Measurements from ENCODE around the gene EPSTI1.

The EPSTI1 gene

DNA sequence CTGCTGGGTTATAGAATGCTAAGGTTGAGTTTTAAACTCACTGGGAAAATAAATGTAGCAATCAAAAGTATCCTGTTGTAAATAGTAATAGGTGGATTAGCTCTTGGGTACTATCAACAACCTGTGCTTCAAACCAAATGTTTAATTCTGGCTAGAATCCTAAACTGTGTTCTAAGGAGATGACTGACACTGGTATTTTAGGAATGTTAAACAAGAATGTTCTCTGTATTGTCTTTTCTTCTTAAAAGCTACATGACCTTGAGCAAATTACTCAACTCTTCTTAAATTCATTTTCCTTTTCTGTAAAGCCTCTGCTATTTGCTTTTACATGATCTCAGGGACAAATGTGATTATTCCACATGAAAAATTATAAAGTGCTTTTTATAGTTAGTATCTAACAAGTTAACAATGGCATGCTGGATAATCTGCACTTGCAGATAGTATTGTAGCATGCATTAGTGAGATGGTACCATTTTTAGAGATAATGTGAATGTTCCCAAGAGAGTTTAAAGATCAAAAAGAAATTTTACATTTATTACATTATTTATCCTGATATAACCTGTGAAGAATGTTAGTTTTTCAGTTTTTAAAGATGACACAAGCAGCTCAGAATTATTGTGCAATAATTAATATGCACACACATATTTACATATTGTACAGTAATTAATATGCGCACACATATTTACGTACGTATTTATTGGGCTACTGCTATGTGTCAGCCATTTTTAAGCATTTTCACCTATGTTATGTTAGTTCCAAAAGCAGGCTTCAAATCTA, 13.6 kb upstream of the EPSTI1 start:
- DNase-seq (ENCODE audit: low read depth), result no peak
- H3K4me3 ChIP-seq (ENCODE audit: low read depth, low read length), result no peak overlapping the region
- TF ChIP-seq, protein P1, sequence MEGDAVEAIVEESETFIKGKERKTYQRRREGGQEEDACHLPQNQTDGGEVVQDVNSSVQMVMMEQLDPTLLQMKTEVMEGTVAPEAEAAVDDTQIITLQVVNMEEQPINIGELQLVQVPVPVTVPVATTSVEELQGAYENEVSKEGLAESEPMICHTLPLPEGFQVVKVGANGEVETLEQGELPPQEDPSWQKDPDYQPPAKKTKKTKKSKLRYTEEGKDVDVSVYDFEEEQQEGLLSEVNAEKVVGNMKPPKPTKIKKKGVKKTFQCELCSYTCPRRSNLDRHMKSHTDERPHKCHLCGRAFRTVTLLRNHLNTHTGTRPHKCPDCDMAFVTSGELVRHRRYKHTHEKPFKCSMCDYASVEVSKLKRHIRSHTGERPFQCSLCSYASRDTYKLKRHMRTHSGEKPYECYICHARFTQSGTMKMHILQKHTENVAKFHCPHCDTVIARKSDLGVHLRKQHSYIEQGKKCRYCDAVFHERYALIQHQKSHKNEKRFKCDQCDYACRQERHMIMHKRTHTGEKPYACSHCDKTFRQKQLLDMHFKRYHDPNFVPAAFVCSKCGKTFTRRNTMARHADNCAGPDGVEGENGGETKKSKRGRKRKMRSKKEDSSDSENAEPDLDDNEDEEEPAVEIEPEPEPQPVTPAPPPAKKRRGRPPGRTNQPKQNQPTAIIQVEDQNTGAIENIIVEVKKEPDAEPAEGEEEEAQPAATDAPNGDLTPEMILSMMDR (IDR thresholded peaks at IDR 0.05; ENCODE audit: insufficient read depth, low read depth, low read length, missing control alignments), result no peak

DNA sequence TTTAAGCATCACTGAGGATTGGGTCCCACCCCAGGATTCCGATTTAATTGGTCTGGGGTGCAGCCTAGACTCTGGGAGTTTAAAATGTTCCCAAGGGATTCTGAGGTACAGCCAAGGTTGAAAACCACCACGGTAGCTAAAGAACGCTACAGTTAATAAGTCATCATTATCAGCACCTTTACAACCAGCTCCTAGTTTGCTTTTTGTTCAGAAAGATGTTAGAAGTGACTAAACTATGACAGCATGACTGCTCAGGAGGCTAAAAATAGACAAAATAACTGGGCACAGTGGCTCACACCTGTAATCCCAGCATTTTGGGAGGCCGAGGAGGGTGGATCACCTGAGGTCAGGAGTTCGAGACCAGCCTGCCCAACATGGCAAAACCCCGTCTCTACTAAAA, 11.7 kb upstream of the EPSTI1 start:
- TF ChIP-seq, protein P1 (IDR thresholded peaks at IDR 0.05; ENCODE audit: insufficient read depth, low read depth, low read length, missing control alignments), result no peak
- DNase-seq (ENCODE audit: low read depth), result no peak
- H3K4me3 ChIP-seq (ENCODE audit: low read depth, low read length), result no peak overlapping the region

DNA sequence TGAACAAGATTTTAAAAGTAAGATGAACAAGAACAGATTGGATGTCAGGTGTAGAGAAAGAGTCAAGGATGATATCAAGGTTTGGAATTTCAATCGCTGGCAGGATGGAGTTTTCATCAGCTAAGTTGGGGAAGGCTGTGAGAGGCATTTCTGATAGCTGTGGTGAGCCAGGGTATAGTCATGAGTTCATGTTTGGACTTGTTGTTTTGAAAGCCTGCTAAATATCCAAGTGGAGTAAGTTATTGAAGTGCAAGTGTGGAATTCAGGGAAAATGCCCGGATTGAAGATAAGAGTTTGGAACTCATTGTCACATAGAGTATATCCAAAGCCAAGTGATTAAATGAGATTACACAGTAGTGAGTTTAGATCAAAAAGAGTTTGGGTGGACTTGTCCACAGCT, 11.0 kb upstream of the EPSTI1 start:
- no peak for DNase-seq (ENCODE audit: low read depth)
- TF ChIP-seq, protein P1 (IDR thresholded peaks at IDR 0.05; ENCODE audit: insufficient read depth, low read depth, low read length, missing control alignments), result no peak
- no peak overlapping the region for H3K4me3 ChIP-seq (ENCODE audit: low read depth, low read length)

DNA sequence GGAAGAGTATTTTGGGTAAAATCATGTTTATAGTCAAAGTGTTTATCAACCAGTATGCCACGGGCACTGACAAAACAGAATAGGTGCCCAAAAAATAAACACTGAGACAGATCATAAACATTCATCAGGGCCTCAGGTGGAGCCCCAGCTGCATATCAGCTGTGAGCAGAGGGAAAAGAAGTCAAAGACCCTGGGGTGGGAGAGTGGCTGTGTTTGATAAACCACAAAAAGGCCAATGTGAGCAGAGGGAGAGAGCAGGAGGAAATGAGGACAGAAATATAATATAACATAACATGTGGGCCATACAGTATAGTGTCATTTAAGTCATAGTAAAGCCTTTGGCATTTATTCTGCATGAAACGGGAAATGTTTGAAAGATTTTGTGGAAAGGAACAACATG, 10.0 kb upstream of the EPSTI1 start:
- no peak overlapping the region for H3K4me3 ChIP-seq (ENCODE audit: low read depth, low read length)
- DNase-seq (ENCODE audit: low read depth), result no peak
- TF ChIP-seq, protein P1 (IDR thresholded peaks at IDR 0.05; ENCODE audit: insufficient read depth, low read depth, low read length, missing control alignments), result no peak

DNA sequence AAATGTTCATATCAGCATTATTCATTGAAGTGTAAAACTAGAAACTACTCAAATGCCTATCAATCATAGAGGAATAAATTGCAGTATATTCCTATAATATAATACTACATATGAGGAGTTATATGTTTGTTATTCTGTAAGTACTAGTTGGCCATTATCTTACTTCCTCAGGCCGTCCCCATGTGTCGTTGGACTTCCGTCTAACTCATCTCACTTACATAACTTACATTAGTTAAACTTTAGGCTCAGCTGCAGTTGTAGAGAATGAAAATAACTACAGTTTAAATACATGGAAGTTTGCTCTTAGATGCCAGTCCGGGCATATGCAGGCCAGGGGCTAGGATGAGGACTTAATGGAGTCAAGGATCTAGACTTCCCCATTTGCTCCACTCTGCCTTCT, 8.6 kb upstream of the EPSTI1 start:
- no peak for DNase-seq (ENCODE audit: low read depth)
- H3K4me3 ChIP-seq (ENCODE audit: low read depth, low read length), result no peak overlapping the region
- TF ChIP-seq, protein P1 (IDR thresholded peaks at IDR 0.05; ENCODE audit: insufficient read depth, low read depth, low read length, missing control alignments), result no peak

DNA sequence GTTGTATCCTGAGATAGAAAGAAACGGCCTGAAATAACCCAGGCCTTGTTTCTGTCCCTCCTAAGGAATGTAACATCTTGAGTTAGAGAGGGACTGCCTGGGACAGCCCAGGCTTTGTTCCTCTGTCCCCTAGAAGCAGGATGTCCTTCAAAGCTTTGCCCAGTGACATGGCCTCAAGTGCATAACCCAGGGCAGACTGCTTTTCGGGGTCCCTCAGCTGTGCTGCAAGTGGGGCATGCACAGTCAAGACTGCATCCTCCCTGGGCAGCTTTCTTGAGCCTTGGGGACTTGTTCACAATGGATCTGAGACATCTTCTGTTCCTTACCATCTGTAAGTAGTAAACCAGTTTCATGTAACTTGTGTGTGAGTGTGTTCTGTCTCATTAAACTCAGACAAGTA, 7.5 kb upstream of the EPSTI1 start:
- TF ChIP-seq, protein P1 (IDR thresholded peaks at IDR 0.05; ENCODE audit: insufficient read depth, low read depth, low read length, missing control alignments), result no peak
- H3K4me3 ChIP-seq (ENCODE audit: low read depth, low read length), result no peak overlapping the region
- DNase-seq (ENCODE audit: low read depth), result no peak

DNA sequence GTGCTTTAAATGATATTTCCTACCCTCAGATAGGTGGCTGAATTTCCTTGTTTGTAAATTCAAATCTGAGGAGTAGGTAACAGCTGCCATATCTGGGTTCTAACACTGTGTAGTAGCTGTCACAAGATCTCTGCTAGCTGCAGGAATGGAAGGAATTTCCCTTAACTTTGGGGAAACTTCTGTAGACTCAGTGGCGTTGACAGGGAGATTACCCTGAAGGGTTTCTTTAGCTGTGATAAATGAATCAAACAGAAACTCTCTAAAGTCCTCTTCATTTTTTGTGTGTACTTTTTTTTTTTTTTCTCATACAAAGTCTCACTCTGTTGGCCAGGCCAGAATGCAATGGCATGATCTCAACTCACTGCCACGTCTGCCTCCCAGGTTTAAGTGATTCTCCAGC, 5.3 kb upstream of the EPSTI1 start:
- TF ChIP-seq, protein P1 (IDR thresholded peaks at IDR 0.05; ENCODE audit: insufficient read depth, low read depth, low read length, missing control alignments), result no peak
- DNase-seq (ENCODE audit: low read depth), result peak; percentile 78
- no peak overlapping the region for H3K4me3 ChIP-seq (ENCODE audit: low read depth, low read length)
